A549 treated with AZD2906 at 1 μM for 4 hours (cell line): ENCODE data around the gene POMC. TPM values are rescaled to one million over a fixed set of nuclear protein-coding genes. Genes with fewer than 3 reads are reported as not detected.

Source experiments
- total RNA-seq: library from RNA; stranded (reverse); fragments of 200-300 nt; extraction: Qiagen RNA extraction; gene quantifications from 5 replicates; pipeline ENCODE4 v1.2.3, GENCODE V29; 2022

POMC gene
- total RNA-seq = 0.06 TPM in 1 of 5 replicates, not detected in the others

GRCh38 chr2:25168256-25169072 lies at the start of gene POMC:
Gene POMC (minus strand): TSS chr2:25168580. CDS start chr2:25164772, 3,808 bp downstream.

Other genes starting within 250 kb of the POMC start
- gene ADCY3, start 248.3 kb downstream of the POMC start, total RNA-seq = 74.3 to 82.6 TPM (median 80.4 TPM) in 5 replicates
- 1.8 to 2.6 TPM (median 2.1 TPM) in 5 replicates for gene DNAJC27, start 196.6 kb downstream of the POMC start, total RNA-seq
- gene EFR3B, start 126.5 kb downstream of the POMC start, total RNA-seq = 7.7 to 10.1 TPM (median 8.0 TPM) in 5 replicates
- gene DNMT3A, start 173.3 kb upstream of the POMC start, total RNA-seq = 5.7 to 9.0 TPM (median 7.9 TPM) in 5 replicates